Mammary epithelial cell (primary cell): ENCODE data around the gene TNFSF4.

Experiments used
- EZH2 ChIP-seq: IDR thresholded peaks from 2 replicates; pipeline ENCODE4 v1.6.1; 2012; ENCODE audit warnings: low read length, inconsistent platforms, borderline replicate concordance
- TF ChIP-seq, protein P1 (sequence below), 2 donors: IDR thresholded peaks in 1 of 2; conservative IDR thresholded peaks in 1 of 2; 2 replicates each; pipeline ENCODE4 v1.5.1; 2011 to 2012; ENCODE audit warnings: inconsistent platforms in 2 of 2, low read length in 2 of 2, mild to moderate bottlenecking in 2 of 2, control low read depth in 1 of 2, low read depth in 1 of 2; ENCODE audit not compliant: insufficient read depth in 1 of 2; ENCODE audit errors: extremely low read depth in 1 of 2

DNA sequence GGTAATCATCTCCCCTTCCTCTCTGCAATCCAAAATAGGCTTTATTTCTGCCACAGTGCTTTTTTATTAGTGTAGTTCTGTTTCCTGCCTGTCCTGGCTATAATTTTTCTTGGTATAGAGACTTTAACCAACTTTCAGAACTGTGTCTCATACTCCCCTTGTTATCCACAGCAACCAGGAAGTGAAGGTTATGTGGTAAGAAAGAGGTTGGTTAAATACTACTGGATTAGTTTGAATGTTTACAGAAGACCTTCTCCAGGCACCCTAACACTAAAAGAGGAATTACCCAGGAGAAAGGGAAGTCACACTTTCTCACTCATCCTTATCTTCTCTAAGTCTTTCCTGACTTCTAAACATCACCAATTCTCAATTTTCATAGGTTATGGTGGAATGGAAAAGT, 17.8 kb upstream of the TNFSF4 start:
- TF ChIP-seq, protein P1, sequence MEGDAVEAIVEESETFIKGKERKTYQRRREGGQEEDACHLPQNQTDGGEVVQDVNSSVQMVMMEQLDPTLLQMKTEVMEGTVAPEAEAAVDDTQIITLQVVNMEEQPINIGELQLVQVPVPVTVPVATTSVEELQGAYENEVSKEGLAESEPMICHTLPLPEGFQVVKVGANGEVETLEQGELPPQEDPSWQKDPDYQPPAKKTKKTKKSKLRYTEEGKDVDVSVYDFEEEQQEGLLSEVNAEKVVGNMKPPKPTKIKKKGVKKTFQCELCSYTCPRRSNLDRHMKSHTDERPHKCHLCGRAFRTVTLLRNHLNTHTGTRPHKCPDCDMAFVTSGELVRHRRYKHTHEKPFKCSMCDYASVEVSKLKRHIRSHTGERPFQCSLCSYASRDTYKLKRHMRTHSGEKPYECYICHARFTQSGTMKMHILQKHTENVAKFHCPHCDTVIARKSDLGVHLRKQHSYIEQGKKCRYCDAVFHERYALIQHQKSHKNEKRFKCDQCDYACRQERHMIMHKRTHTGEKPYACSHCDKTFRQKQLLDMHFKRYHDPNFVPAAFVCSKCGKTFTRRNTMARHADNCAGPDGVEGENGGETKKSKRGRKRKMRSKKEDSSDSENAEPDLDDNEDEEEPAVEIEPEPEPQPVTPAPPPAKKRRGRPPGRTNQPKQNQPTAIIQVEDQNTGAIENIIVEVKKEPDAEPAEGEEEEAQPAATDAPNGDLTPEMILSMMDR (conservative IDR thresholded peaks at IDR 0.05 in 1 of 2, IDR thresholded peaks at IDR 0.05 in 1 of 2; ENCODE audit: extremely low read depth in 1 of 2, insufficient read depth in 1 of 2, low read depth in 1 of 2, low read length in 2 of 2): no peak
- no peak for TF ChIP-seq EZH2
